ENCODE data around the gene CD320.

Gene CD320

DNA sequence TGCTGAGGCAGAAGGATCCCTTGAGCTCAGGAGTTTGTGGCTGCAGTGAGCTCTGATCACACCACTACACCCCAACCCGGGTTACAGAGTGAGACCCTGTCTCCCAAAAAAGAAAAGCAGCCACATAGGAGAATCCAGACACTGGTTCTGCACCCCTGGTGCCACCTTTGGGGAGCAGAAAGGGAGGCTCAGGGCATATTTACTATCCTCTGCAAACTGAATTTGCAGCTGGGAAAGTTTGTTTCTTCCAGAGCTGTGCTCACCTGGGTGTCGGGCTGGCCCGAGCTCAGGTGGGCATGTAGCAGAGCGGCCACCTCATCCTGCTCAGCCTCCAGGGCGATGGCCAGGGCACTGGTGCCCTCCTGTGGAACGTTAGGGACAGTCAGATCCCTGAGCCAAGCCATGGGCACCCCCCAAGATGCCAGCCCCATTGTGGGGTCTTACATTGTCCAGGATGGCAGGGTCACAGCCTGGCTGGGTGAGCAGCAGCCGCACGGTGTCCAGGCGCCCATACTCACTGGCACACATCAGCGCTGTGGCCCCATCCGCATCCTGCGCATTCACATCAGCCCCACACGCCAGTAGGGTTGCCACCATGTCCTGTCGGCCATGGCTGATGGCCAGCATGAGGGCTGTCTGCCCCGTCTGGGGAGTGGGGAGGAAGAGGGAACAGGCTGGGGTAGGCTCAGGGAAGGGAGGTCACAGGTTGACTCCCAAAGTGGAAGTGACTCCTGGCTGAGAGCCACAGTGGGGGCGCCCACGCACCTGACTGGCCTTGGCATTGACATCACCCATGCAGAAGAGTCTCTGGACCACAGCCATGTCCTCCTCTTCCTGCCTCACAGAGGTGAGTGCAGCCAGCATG lies 16.3 kb upstream of the CD320 start (continued):
- TF ChIP-seq ZNF600 (tag by site-specific recombination; IDR thresholded peaks at IDR 0.05) (no peak; the same call in 1 of the 2 replicates), KLF8 (tag by site-specific recombination; IDR thresholded peaks at IDR 0.05) (no peak), ZFHX2 (tag by site-specific recombination; conservative IDR thresholded peaks at IDR 0.05) (peak; percentile 54), ZFP37 (tag by site-specific recombination; IDR thresholded peaks at IDR 0.05) (no peak), SALL2 (tag by site-specific recombination; IDR thresholded peaks at IDR 0.05; ENCODE audit: borderline replicate concordance) (no peak)

DNA sequence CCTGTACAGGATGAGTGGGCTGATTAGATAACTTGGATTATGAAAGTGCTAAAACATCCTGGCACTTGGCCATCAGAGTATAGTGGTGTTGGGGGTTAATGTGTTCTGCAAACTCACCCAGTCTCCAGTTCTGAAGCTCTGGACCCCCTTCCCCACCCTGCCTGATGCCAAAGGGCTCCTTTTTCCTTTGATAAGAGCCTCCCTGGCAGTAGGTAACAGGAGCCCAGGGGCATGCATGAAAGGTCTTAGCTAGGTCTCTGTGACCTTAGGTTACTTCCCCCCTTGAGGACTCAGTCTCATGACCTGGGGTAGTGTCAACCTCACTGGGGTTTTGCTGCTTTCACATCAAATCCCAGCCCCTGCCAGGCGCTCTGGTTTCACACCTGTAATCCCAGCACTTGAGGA lies 15.6 kb upstream of the CD320 start:
- H3K36me3 ChIP-seq (ENCODE audit: control insufficient read depth in 2 of 2, insufficient read depth in 1 of 2, low read length in 2 of 2), result peaks cover 7 to 32% of the 10 kb centered on the region in 2 experiments
- H3K9me3 ChIP-seq (ENCODE audit: control insufficient read depth, insufficient read depth, low read depth, low read length), result no peaks in the 10 kb centered on the region
- ChIA-PET POLR2A (interaction anchor here (0.9 to 2.2 kb wide), 6 partner anchors 11 to 455 kb away, joined by 3 to 9 read pairs (median 4); no protein-coding TSS in a partner anchor), CTCF (interaction anchor here (0.7 to 1.4 kb wide), 3 partner anchors 10 to 20 kb away, joined by 3 to 5 read pairs (median 4); no protein-coding TSS in a partner anchor)
- TF ChIP-seq ZNF24 (tag by site-specific recombination; IDR thresholded peaks at IDR 0.05) (no peak), ZNF768 (tag by site-specific recombination; IDR thresholded peaks at IDR 0.05) (no peak), BCL11A (tag by site-specific recombination; IDR thresholded peaks at IDR 0.05; ENCODE audit: low read depth) (no peak), ZBTB20 (tag by site-specific recombination; IDR thresholded peaks at IDR 0.05) (peak; percentile 25; the same call in 1 of the 2 replicates), ZFP3 (tag by site-specific recombination; IDR thresholded peaks at IDR 0.05; ENCODE audit: low read depth) (peak; percentile 73; the same call in 1 of the 2 replicates), ZNF19 (tag by site-specific recombination; IDR thresholded peaks at IDR 0.05; ENCODE audit: low read depth) (no peak), ZNF202 (tag by site-specific recombination; IDR thresholded peaks at IDR 0.05; ENCODE audit: borderline replicate concordance) (no peak)
- TF ChIP-seq, protein P1, sequence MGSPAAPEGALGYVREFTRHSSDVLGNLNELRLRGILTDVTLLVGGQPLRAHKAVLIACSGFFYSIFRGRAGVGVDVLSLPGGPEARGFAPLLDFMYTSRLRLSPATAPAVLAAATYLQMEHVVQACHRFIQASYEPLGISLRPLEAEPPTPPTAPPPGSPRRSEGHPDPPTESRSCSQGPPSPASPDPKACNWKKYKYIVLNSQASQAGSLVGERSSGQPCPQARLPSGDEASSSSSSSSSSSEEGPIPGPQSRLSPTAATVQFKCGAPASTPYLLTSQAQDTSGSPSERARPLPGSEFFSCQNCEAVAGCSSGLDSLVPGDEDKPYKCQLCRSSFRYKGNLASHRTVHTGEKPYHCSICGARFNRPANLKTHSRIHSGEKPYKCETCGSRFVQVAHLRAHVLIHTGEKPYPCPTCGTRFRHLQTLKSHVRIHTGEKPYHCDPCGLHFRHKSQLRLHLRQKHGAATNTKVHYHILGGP (tag by site-specific recombination; IDR thresholded peaks at IDR 0.05), result no peak
- TF ChIP-seq, protein P2, sequence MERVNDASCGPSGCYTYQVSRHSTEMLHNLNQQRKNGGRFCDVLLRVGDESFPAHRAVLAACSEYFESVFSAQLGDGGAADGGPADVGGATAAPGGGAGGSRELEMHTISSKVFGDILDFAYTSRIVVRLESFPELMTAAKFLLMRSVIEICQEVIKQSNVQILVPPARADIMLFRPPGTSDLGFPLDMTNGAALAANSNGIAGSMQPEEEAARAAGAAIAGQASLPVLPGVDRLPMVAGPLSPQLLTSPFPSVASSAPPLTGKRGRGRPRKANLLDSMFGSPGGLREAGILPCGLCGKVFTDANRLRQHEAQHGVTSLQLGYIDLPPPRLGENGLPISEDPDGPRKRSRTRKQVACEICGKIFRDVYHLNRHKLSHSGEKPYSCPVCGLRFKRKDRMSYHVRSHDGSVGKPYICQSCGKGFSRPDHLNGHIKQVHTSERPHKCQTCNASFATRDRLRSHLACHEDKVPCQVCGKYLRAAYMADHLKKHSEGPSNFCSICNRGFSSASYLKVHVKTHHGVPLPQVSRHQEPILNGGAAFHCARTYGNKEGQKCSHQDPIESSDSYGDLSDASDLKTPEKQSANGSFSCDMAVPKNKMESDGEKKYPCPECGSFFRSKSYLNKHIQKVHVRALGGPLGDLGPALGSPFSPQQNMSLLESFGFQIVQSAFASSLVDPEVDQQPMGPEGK (tag by site-specific recombination; IDR thresholded peaks at IDR 0.05), result 0 out of 2 replicates have a peak, but pooled peaks have one; percentile 15
- TF ChIP-seq, protein P3, sequence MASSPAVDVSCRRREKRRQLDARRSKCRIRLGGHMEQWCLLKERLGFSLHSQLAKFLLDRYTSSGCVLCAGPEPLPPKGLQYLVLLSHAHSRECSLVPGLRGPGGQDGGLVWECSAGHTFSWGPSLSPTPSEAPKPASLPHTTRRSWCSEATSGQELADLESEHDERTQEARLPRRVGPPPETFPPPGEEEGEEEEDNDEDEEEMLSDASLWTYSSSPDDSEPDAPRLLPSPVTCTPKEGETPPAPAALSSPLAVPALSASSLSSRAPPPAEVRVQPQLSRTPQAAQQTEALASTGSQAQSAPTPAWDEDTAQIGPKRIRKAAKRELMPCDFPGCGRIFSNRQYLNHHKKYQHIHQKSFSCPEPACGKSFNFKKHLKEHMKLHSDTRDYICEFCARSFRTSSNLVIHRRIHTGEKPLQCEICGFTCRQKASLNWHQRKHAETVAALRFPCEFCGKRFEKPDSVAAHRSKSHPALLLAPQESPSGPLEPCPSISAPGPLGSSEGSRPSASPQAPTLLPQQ (tag by site-specific recombination; IDR thresholded peaks at IDR 0.05), result no peak
- no peak overlapping the region for H3K27ac ChIP-seq (ENCODE audit: extremely low read depth, low read depth, low read length)
- peaks cover 5% of the 10 kb centered on the region; the same call in 1 of the 2 replicates for H3K4me1 ChIP-seq (ENCODE audit: control insufficient read depth, insufficient read depth, low read length)
- no peak overlapping the region for H3K4me3 ChIP-seq (ENCODE audit: low read depth, low read length)

DNA sequence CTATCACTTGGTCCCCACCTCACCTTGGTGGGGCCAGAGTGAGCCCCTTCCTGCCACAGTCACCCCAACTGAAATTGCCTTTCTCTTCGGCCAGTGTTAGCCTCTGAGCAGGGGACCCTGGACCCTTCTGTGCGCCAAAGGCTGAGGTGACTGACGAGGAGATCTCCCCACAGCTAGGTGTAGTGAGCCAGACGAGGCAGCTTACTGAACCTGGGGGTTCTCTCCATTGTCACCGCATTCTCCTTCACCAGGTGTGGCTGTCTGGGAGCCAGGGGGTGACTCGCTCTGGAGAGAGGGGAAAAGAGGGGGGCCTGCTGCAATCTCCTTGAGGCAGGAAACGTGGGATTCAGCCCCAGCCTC lies 14.5 kb upstream of the CD320 start:
- Histone ChIP-seq H3K27ac (ENCODE audit: extremely low read depth, low read depth, low read length) (no peak overlapping the region; the same call in 1 of the 2 replicates), H3K36me3 (ENCODE audit: control insufficient read depth in 2 of 2, insufficient read depth in 1 of 2, low read length in 2 of 2) (peaks cover 7 to 32% of the 10 kb centered on the region in 2 experiments), H3K4me1 (ENCODE audit: control insufficient read depth, insufficient read depth, low read length) (peaks cover 5% of the 10 kb centered on the region; the same call in 1 of the 2 replicates), H3K4me3 (ENCODE audit: low read depth, low read length) (peak overlapping the region; percentile 97), H3K9me3 (ENCODE audit: control insufficient read depth, insufficient read depth, low read depth, low read length) (no peaks in the 10 kb centered on the region)
- ChIA-PET CTCF (interaction anchor here (0.7 kb wide), 2 partner anchors 10 to 31 kb away, joined by 3 to 4 read pairs; no protein-coding TSS in a partner anchor), POLR2A (interaction anchor here (0.6 to 2.0 kb wide), 4 partner anchors 12 to 236 kb away, joined by 3 to 22 read pairs (median 3); no protein-coding TSS in a partner anchor)
- no peak for TF ChIP-seq ZNF837 (tag by site-specific recombination; IDR thresholded peaks at IDR 0.05)
- TF ChIP-seq, protein P4, sequence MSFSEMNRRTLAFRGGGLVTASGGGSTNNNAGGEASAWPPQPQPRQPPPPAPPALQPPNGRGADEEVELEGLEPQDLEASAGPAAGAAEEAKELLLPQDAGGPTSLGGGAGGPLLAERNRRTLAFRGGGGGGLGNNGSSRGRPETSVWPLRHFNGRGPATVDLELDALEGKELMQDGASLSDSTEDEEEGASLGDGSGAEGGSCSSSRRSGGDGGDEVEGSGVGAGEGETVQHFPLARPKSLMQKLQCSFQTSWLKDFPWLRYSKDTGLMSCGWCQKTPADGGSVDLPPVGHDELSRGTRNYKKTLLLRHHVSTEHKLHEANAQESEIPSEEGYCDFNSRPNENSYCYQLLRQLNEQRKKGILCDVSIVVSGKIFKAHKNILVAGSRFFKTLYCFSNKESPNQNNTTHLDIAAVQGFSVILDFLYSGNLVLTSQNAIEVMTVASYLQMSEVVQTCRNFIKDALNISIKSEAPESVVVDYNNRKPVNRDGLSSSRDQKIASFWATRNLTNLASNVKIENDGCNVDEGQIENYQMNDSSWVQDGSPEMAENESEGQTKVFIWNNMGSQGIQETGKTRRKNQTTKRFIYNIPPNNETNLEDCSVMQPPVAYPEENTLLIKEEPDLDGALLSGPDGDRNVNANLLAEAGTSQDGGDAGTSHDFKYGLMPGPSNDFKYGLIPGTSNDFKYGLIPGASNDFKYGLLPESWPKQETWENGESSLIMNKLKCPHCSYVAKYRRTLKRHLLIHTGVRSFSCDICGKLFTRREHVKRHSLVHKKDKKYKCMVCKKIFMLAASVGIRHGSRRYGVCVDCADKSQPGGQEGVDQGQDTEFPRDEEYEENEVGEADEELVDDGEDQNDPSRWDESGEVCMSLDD (tag by site-specific recombination; IDR thresholded peaks at IDR 0.05), result no peak
- TF ChIP-seq, protein P5, sequence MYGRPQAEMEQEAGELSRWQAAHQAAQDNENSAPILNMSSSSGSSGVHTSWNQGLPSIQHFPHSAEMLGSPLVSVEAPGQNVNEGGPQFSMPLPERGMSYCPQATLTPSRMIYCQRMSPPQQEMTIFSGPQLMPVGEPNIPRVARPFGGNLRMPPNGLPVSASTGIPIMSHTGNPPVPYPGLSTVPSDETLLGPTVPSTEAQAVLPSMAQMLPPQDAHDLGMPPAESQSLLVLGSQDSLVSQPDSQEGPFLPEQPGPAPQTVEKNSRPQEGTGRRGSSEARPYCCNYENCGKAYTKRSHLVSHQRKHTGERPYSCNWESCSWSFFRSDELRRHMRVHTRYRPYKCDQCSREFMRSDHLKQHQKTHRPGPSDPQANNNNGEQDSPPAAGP (tag by site-specific recombination; IDR thresholded peaks at IDR 0.05), result no peak
- TF ChIP-seq ZFHX2 (tag by site-specific recombination; conservative IDR thresholded peaks at IDR 0.05), result no peak
- TF ChIP-seq IKZF3 (tag by site-specific recombination; IDR thresholded peaks at IDR 0.05), result no peak
- no peak for TF ChIP-seq ZSCAN16 (tag by site-specific recombination; IDR thresholded peaks at IDR 0.05)
- no peak for TF ChIP-seq ZBTB20 (tag by site-specific recombination; IDR thresholded peaks at IDR 0.05)
